IgD-negative memory B cell (primary cell): ENCODE measurements around the gene CCDC138. TPM values are rescaled to one million over a fixed set of nuclear protein-coding genes. Genes with fewer than 3 reads are reported as not detected.
A peak's percentile ranks its signal among the peaks of the same experiment; 100 is the strongest.

Source experiments
- H3K27ac Mint-ChIP-seq, 3 donors: one replicate each; pipeline ENCODE4 v1.8.0; 2020 to 2022; ENCODE audit warnings: mild to moderate bottlenecking in 3 of 3, mixed read lengths in 3 of 3, moderate library complexity in 1 of 3
- H3K27me3 Mint-ChIP-seq: one replicate; pipeline ENCODE4 v1.8.0; 2021; ENCODE audit warnings: mixed read lengths
- H3K36me3 Mint-ChIP-seq: one replicate; pipeline ENCODE4 v1.8.0; 2020; ENCODE audit warnings: mild to moderate bottlenecking, mixed read lengths
- H3K4me1 Mint-ChIP-seq, 3 donors: one replicate each; pipeline ENCODE4 v1.8.0; 2020 to 2022; ENCODE audit warnings: mixed read lengths in 3 of 3, mild to moderate bottlenecking in 1 of 3
- H3K4me3 Mint-ChIP-seq, 4 donors: one replicate each; pipeline ENCODE4 v1.8.0; 2020 to 2022; ENCODE audit warnings: mild to moderate bottlenecking in 4 of 4, mixed read lengths in 4 of 4, moderate library complexity in 3 of 4
- H3K9me3 Mint-ChIP-seq, 3 donors: one replicate each; pipeline ENCODE4 v1.8.0; 2020 to 2021; ENCODE audit warnings: mixed read lengths in 3 of 3, mild to moderate bottlenecking in 1 of 3
- polyA plus RNA-seq: library from polyadenylated mRNA; unstranded; fragments of 300-500 nt; fragmentation: Illumina TruSeq; gene quantifications from one replicate; pipeline ENCODE4 v1.2.3, GENCODE V29; 2021

CCDC138 gene
- polyA plus RNA-seq, 1 donor from 2014 or later = 8.6 TPM

DNA sequence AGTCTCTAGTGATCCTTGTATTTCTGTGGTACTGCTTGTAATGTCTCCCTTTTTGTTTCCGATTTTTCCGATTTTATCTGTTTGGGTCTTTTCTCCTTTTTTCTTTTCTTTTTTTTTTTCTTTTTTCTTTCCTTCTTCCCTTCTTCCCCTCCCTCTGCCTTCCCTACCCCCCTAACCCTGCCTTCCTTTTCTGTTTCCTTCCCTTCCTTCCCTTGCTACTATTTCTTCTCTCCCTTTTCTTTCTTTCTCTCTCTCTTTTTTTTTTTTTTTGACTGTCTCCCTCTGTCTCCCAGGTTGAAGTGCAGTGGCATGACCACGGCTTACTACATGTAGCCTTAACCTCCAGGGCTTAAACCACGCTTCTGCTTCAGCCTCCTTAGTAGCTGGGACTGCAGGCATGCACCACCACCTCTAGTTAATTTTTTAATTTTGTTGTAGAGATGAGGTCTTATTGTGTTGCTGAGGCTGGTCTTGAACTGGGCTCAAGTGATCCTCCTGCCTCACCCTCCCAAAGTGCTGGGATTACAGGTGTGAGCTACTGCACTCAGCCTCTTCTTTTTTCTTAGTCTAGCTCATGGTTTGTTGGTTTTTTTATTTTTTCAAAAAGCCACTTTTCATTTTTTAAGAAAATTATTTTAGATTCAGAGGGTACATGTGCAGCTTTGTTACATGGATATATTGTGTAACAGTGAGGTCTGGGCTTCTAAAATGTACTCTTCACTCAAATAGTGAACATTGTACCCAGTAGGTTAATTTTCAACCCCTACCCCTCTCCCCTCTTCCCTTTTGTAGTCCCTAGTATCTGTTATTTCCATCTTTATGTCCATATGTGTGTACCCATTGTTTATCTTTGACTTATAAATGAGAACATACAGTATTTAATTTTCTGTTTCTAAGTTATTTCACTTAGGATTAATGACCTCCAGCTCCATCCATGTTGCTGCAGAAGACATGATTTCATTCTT, 24.7 kb downstream of the CCDC138 start:
- Mint-ChIP-seq H3K27ac (no peak overlapping the region), H3K4me3 (no peak overlapping the region), H3K9me3 (peaks cover 11 to 13% (median 13%) of the 10 kb centered on the region in 3 donors), H3K36me3 (peaks cover 24% of the 10 kb centered on the region), H3K27me3 (no peaks in the 10 kb centered on the region), H3K4me1 (peaks cover 0 to 4% (median 2%) of the 10 kb centered on the region in 3 donors)

DNA sequence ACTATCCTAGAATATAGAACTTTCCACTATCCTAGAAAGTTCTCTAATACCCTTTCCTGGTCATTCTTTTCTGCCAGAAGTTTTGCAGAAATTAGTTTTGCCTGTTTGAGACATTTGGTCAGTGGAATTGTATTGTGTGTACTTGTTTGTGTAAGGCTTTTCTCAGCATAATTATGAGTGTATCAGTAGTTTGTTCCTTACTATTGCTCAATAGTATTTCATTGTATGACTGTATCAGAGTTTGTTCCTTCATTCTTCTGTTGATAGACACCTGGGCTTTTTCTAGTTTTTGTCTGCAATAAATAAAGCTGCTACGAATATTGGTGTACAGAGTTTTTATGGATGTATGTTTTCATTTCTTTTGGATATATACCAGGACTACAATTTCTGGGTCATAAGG, 27.2 kb downstream of the CCDC138 start:
- Mint-ChIP-seq H3K4me1 (peaks cover 0 to under 1% (median 0%) of the 10 kb centered on the region in 3 donors), H3K9me3 (peaks cover 9 to 13% (median 9%) of the 10 kb centered on the region in 3 donors), H3K27me3 (no peaks in the 10 kb centered on the region), H3K4me3 (no peak overlapping the region), H3K36me3 (peaks cover 16% of the 10 kb centered on the region), H3K27ac (no peak overlapping the region)

GRCh38 chr2:108820482-108820881, 33.9 kb downstream of the CCDC138 start:
- Mint-ChIP-seq H3K9me3 (peaks cover 0 to 2% (median 2%) of the 10 kb centered on the region in 3 donors), H3K36me3 (peaks cover 25% of the 10 kb centered on the region), H3K27me3 (no peaks in the 10 kb centered on the region), H3K27ac (no peak overlapping the region), H3K4me1 (no peaks in the 10 kb centered on the region), H3K4me3 (no peak overlapping the region)

DNA sequence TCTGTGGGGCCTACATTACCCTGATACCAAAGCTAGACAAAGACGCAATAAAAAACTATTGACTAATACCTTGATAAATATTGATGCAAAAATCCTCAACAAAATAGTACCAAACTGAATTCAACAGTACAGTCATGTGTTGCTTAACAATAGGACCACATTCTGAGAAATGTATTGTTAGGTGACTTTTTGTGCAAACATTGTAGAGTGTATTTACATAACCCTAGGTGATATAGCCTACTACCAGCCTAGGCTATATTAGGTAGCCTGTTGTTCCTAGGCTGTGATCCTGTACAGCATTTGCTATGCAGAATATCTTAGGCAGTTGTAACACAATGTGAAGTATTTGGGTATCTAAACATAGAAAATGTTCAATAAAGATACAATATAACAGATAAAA, 36.7 kb downstream of the CCDC138 start:
- H3K9me3 Mint-ChIP-seq = peaks cover 0 to 2% (median 2%) of the 10 kb centered on the region in 3 donors
- H3K4me3 Mint-ChIP-seq = no peak overlapping the region
- H3K27me3 Mint-ChIP-seq = no peaks in the 10 kb centered on the region
- H3K27ac Mint-ChIP-seq = no peak overlapping the region
- no peaks in the 10 kb centered on the region for H3K4me1 Mint-ChIP-seq
- peaks cover 23% of the 10 kb centered on the region for H3K36me3 Mint-ChIP-seq

- Mint-ChIP-seq H3K27me3 (no peaks in the 10 kb centered on the region), H3K9me3 (peaks cover 0 to 2% (median 2%) of the 10 kb centered on the region in 3 donors), H3K4me1 (no peaks in the 10 kb centered on the region), H3K4me3 (no peak overlapping the region), H3K27ac (no peak overlapping the region), H3K36me3 (peaks cover 20% of the 10 kb centered on the region)
Observed at GRCh38 chr2:108824316-108825070, 37.9 kb downstream of the CCDC138 start.

DNA sequence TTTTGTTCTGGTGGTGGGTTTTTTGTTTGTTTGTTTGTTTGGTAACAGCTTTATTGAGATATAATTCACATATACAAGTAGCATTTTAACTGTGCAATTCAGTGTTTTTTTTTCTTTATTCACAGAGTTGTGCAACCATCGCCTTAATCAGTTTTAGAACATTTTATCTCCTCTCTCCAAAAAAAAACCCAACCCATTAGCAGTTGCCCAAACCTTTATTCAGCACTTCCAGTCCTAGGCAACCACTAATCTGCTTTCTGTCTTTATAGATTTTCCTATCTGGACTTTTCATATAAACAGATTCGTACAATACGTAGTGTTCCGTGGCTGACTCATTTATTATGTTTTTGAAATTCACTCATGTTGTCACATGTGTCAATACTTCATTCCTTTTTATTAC, 38.7 kb downstream of the CCDC138 start:
- H3K9me3 Mint-ChIP-seq = no peaks in the 10 kb centered on the region
- no peak overlapping the region for H3K4me3 Mint-ChIP-seq
- H3K27me3 Mint-ChIP-seq = no peaks in the 10 kb centered on the region
- no peak overlapping the region for H3K27ac Mint-ChIP-seq
- peaks cover 0 to 2% (median 0%) of the 10 kb centered on the region in 3 donors for H3K4me1 Mint-ChIP-seq
- peaks cover 15% of the 10 kb centered on the region for H3K36me3 Mint-ChIP-seq

- H3K4me1 Mint-ChIP-seq = peaks cover 0 to 2% (median 0%) of the 10 kb centered on the region in 3 donors
- no peak overlapping the region for H3K4me3 Mint-ChIP-seq
- peaks cover 12% of the 10 kb centered on the region for H3K36me3 Mint-ChIP-seq
- H3K27me3 Mint-ChIP-seq = no peaks in the 10 kb centered on the region
- H3K27ac Mint-ChIP-seq = no peak overlapping the region
- H3K9me3 Mint-ChIP-seq = no peaks in the 10 kb centered on the region
Observed at GRCh38 chr2:108825736-108826135, 39.2 kb downstream of the CCDC138 start.

- H3K36me3 Mint-ChIP-seq = peaks cover 5% of the 10 kb centered on the region
- no peak overlapping the region for H3K4me3 Mint-ChIP-seq
- no peak overlapping the region for H3K27ac Mint-ChIP-seq
- peaks cover 5 to 13% (median 9%) of the 10 kb centered on the region in 3 donors for H3K4me1 Mint-ChIP-seq
- no peaks in the 10 kb centered on the region for H3K9me3 Mint-ChIP-seq
- H3K27me3 Mint-ChIP-seq = no peaks in the 10 kb centered on the region
Observed at GRCh38 chr2:108829578-108830310, 43.2 kb downstream of the CCDC138 start.

GRCh38 chr2:108833219-108833618, 46.6 kb downstream of the CCDC138 start:
- Mint-ChIP-seq H3K4me3 (peak overlapping the region in 1 of 4 donors; percentile 28), H3K36me3 (peaks cover 10% of the 10 kb centered on the region), H3K4me1 (peaks cover 5 to 13% (median 9%) of the 10 kb centered on the region in 3 donors), H3K9me3 (peaks cover 4 to 15% (median 7%) of the 10 kb centered on the region in 3 donors), H3K27ac (peak overlapping the region in 1 of 3 donors; percentile 7), H3K27me3 (no peaks in the 10 kb centered on the region)

- Mint-ChIP-seq H3K4me3 (peak overlapping the region in 1 of 4 donors; percentile 5), H3K36me3 (peaks cover 11% of the 10 kb centered on the region), H3K9me3 (peaks cover 5 to 23% (median 10%) of the 10 kb centered on the region in 3 donors), H3K27me3 (no peaks in the 10 kb centered on the region), H3K27ac (peak overlapping the region in 1 of 3 donors; percentile 88), H3K4me1 (peaks cover 5 to 13% (median 9%) of the 10 kb centered on the region in 3 donors)
Observed at GRCh38 chr2:108834620-108835019, 48.0 kb downstream of the CCDC138 start.

DNA sequence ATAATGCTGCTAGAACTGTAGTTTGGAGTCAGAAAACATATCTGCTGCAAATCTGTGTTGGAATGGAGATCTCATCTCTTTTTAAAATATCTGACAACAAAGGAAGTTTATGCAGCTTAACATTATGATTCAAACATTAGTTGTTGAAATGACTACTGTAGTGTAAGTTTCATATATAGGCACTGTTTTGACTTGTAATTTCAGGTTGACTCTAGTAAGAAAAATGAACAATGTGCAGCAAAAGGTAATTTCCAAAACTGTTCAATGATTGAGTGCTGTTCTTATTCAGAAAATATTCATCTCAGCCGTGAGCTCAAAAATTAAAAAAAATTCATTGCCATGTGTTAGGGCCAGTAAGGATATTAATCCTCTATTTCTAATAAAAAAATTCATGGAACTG, 48.5 kb downstream of the CCDC138 start:
- no peaks in the 10 kb centered on the region for H3K27me3 Mint-ChIP-seq
- H3K36me3 Mint-ChIP-seq = peaks cover 14% of the 10 kb centered on the region
- peaks cover 5 to 27% (median 13%) of the 10 kb centered on the region in 3 donors for H3K9me3 Mint-ChIP-seq
- peaks cover 5 to 12% (median 9%) of the 10 kb centered on the region in 3 donors for H3K4me1 Mint-ChIP-seq
- H3K27ac Mint-ChIP-seq = peak overlapping the region in 1 of 3 donors; percentile 88
- no peak overlapping the region for H3K4me3 Mint-ChIP-seq

DNA sequence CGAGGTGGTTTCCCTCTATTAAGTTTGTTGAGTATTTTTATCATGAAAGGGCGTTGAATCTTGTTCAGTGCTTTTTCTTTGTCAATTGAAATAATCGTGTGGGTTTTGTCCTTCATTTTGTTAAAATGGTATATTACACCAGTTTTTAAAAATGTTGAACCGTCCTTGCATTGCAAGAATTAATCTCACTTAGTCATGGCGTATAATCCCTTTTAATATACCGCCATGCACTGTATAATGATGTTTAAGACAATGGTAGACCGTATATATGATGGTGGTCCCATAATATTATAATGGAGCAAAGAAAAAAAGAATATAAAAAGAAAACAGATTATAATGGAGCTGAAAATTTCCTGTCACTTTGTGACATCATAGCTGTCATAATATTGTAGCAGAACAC, 50.6 kb downstream of the CCDC138 start:
- H3K4me3 Mint-ChIP-seq = no peak overlapping the region
- no peak overlapping the region for H3K27ac Mint-ChIP-seq
- no peaks in the 10 kb centered on the region for H3K27me3 Mint-ChIP-seq
- peaks cover 9 to 27% (median 19%) of the 10 kb centered on the region in 3 donors for H3K9me3 Mint-ChIP-seq
- peaks cover 5 to 11% (median 9%) of the 10 kb centered on the region in 3 donors for H3K4me1 Mint-ChIP-seq
- peaks cover 29% of the 10 kb centered on the region for H3K36me3 Mint-ChIP-seq

GRCh38 chr2:108841506-108841905, 54.9 kb downstream of the CCDC138 start:
- Mint-ChIP-seq H3K36me3 (peaks cover 23% of the 10 kb centered on the region), H3K9me3 (peaks cover 5 to 24% (median 19%) of the 10 kb centered on the region in 3 donors), H3K4me1 (no peaks in the 10 kb centered on the region)

GRCh38 chr2:108845923-108846322, 59.4 kb downstream of the CCDC138 start:
- Mint-ChIP-seq H3K4me1 (no peaks in the 10 kb centered on the region), H3K4me3 (no peak overlapping the region), H3K9me3 (peaks cover 0 to 4% (median 4%) of the 10 kb centered on the region in 3 donors), H3K27me3 (no peaks in the 10 kb centered on the region), H3K27ac (no peak overlapping the region), H3K36me3 (peaks cover 14% of the 10 kb centered on the region)

More at GRCh38 chr2:108841506-108841905, 54.9 kb downstream of the CCDC138 start:
- H3K4me3 Mint-ChIP-seq = no peak overlapping the region
- no peaks in the 10 kb centered on the region for H3K27me3 Mint-ChIP-seq
- H3K27ac Mint-ChIP-seq = no peak overlapping the region
